HepG2 (cell line): ENCODE data around the gene CCND1. TPM values are rescaled to one million over a fixed set of nuclear protein-coding genes. Genes with fewer than 3 reads are reported as not detected.

Experiments used
- AHDC1 ChIP-seq: sonication (generic); formaldehyde crosslinking; IDR thresholded peaks from 2 replicates; pipeline ENCODE4 v1.5.1; 2020; ENCODE audit warnings: mild to moderate bottlenecking, missing genetic modification reagents, borderline replicate concordance
- ATAD3A ChIP-seq: sonication (generic); formaldehyde crosslinking; IDR thresholded peaks from 2 replicates; pipeline ENCODE4 v1.4.0; 2020; ENCODE audit warnings: missing genetic modification reagents
- CBX5 ChIP-seq: sonication (generic); formaldehyde crosslinking; IDR thresholded peaks from 2 replicates; pipeline ENCODE4 v1.4.0; 2020; ENCODE audit warnings: missing genetic modification reagents, borderline replicate concordance
- CHD2 ChIP-seq: IDR thresholded peaks from 2 replicates; pipeline ENCODE4 v1.6.1; 2011; ENCODE audit warnings: low read depth, low read length, improper control_type of control experiment
- ETV6 ChIP-seq: sonication (generic); formaldehyde crosslinking; conservative IDR thresholded peaks from 2 replicates; pipeline ENCODE4 v1.4.0; 2020; ENCODE audit warnings: missing genetic modification reagents
- GATAD2A ChIP-seq: IDR thresholded peaks from 2 replicates; pipeline ENCODE4 v1.6.1; 2016
- HHEX ChIP-seq: IDR thresholded peaks from 2 replicates; pipeline ENCODE4 v1.6.1; 2016; ENCODE audit warnings: control low read depth
- KDM2A ChIP-seq: sonication (generic); formaldehyde crosslinking; IDR thresholded peaks from 2 replicates; pipeline ENCODE4 v1.4.0; 2020; ENCODE audit warnings: low read depth, missing genetic modification reagents, borderline replicate concordance
- KDM5B ChIP-seq: sonication (generic); formaldehyde crosslinking; IDR thresholded peaks from 2 replicates; pipeline ENCODE4 v1.4.0; 2020; ENCODE audit warnings: missing genetic modification reagents, mild to moderate bottlenecking, borderline replicate concordance
- KLF6 ChIP-seq: IDR thresholded peaks from 2 replicates; pipeline ENCODE4 v1.8.0; 2016; ENCODE audit warnings: missing biosample characterization, missing genetic modification reagents
- RBM39 ChIP-seq: fragments of 200-400 bp; formaldehyde crosslinking; IDR thresholded peaks from one replicate; pipeline ENCODE4 v1.6.1; 2018; ENCODE audit warnings: antibody characterized with exemption, mild to moderate bottlenecking, low read depth, low read length; ENCODE audit not compliant: poor library complexity, severe bottlenecking
- SMAD9 ChIP-seq: sonication (generic); formaldehyde crosslinking; IDR thresholded peaks from 2 replicates; pipeline ENCODE4 v1.5.1; 2020; ENCODE audit warnings: mild to moderate bottlenecking, missing genetic modification reagents
- SRSF9 ChIP-seq: fragments of 200-400 bp; formaldehyde crosslinking; IDR thresholded peaks from 2 replicates; pipeline ENCODE4 v1.6.1; 2018; ENCODE audit warnings: borderline replicate concordance, mild to moderate bottlenecking, low read depth, low read length; ENCODE audit not compliant: insufficient read depth, poor library complexity, severe bottlenecking
- TSC22D2 ChIP-seq: sonication (generic); formaldehyde crosslinking; IDR thresholded peaks from 2 replicates; pipeline ENCODE4 v1.5.1; 2020; ENCODE audit warnings: missing genetic modification reagents, mild to moderate bottlenecking, borderline replicate concordance
- XRCC5 ChIP-seq: fragments of 200-400 bp; formaldehyde crosslinking; optimal IDR thresholded peaks from 2 replicates; pipeline ENCODE3; 2017; ENCODE audit warnings: mild to moderate bottlenecking, low read length
- ZBTB7A ChIP-seq: sonication (generic); formaldehyde crosslinking; IDR thresholded peaks from 2 replicates; pipeline ENCODE4 v1.8.0; 2022; ENCODE audit warnings: mild to moderate bottlenecking, missing genetic modification reagents
- ZFYVE20 ChIP-seq: sonication (generic); formaldehyde crosslinking; IDR thresholded peaks from 2 replicates; pipeline ENCODE4 v1.8.0; 2023; ENCODE audit warnings: low read depth, mild to moderate bottlenecking, moderate library complexity, missing genetic modification reagents, borderline replicate concordance
- ZNF251 ChIP-seq: sonication (generic); formaldehyde crosslinking; IDR thresholded peaks from 2 replicates; pipeline ENCODE4 v1.9.0; 2021; ENCODE audit warnings: mild to moderate bottlenecking, missing genetic modification reagents
- ZNF44 ChIP-seq: sonication (generic); formaldehyde crosslinking; IDR thresholded peaks from 2 replicates; pipeline ENCODE4 v1.5.1; 2020; ENCODE audit warnings: mild to moderate bottlenecking, missing genetic modification reagents
- ZSCAN21 ChIP-seq: sonication (generic); formaldehyde crosslinking; IDR thresholded peaks from 2 replicates; pipeline ENCODE4 v1.8.0; 2022; ENCODE audit warnings: mild to moderate bottlenecking, missing genetic modification reagents, moderate library complexity, borderline replicate concordance
- polyA plus RNA-seq, 8 experiments: library from polyadenylated mRNA; depleted of rRNA in 3 of 8; stranded (reverse) in 7 of 8; unstranded in 1 of 8; fragments of >200 nt; fragmentation: Illumina TruSeq in 4 of 8; extraction: Trizol in 4 of 8; gene quantifications; 2 replicates each; pipeline versions ENCODE4 v1.2.1 to v1.2.3, GENCODE V29; 2011 to 2016; ENCODE audit warnings: low read depth in 4 of 8, missing spikeins in 1 of 8, mixed read lengths in 1 of 8; ENCODE audit not compliant: insufficient read depth in 1 of 8
- total RNA-seq, 5 experiments: library from RNA; depleted of rRNA; stranded (reverse); fragments of >200 nt; fragmentation: Illumina TruSeq; extraction: Trizol; gene quantifications; 2 replicates each; pipeline ENCODE4 v1.2.3, GENCODE V29; 2016; ENCODE audit warnings: low read depth in 1 of 5
- TF ChIP-seq, protein P1 (sequence below): sonication (generic); formaldehyde crosslinking; IDR thresholded peaks from 2 replicates; pipeline ENCODE4 v1.5.0; 2020; ENCODE audit warnings: missing genetic modification reagents
- TF ChIP-seq, protein P2 (sequence below): sonication (generic); formaldehyde crosslinking; conservative IDR thresholded peaks from 2 replicates; pipeline ENCODE4 v1.4.0; 2020; ENCODE audit warnings: missing genetic modification reagents

CCND1 gene
- total and polyA plus RNA-seq, 2 of the 13 experiments (the other 11 are each of a cell fraction or from before 2014, with no cell fraction given): 107 to 136 TPM

GRCh38 chr11:69638941-69639681, 1.8 kb upstream of the CCND1 start (continued):
- TF ChIP-seq, protein P1, sequence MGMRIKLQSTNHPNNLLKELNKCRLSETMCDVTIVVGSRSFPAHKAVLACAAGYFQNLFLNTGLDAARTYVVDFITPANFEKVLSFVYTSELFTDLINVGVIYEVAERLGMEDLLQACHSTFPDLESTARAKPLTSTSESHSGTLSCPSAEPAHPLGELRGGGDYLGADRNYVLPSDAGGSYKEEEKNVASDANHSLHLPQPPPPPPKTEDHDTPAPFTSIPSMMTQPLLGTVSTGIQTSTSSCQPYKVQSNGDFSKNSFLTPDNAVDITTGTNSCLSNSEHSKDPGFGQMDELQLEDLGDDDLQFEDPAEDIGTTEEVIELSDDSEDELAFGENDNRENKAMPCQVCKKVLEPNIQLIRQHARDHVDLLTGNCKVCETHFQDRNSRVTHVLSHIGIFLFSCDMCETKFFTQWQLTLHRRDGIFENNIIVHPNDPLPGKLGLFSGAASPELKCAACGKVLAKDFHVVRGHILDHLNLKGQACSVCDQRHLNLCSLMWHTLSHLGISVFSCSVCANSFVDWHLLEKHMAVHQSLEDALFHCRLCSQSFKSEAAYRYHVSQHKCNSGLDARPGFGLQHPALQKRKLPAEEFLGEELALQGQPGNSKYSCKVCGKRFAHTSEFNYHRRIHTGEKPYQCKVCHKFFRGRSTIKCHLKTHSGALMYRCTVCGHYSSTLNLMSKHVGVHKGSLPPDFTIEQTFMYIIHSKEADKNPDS (CRISPR knock-in tag): no peak
- TF ChIP-seq CHD2 (no peak), SMAD9 (CRISPR knock-in tag) (no peak), ZFYVE20 (CRISPR knock-in tag) (no peak), CBX5 (CRISPR knock-in tag) (no peak; the same call in 1 of the 2 replicates), ZNF251 (CRISPR knock-in tag) (no peak), HHEX (no peak), AHDC1 (CRISPR knock-in tag) (no peak; the same call in 1 of the 2 replicates), ZSCAN21 (CRISPR knock-in tag) (no peak), ZBTB7A (CRISPR knock-in tag) (no peak), ETV6 (no peak), TSC22D2 (no peak), KLF6 (CRISPR knock-in tag) (no peak), XRCC5 (peak; percentile 69), GATAD2A (0 out of 2 replicates have a peak, but pooled peaks have one; percentile 18), KDM5B (CRISPR knock-in tag) (peak; percentile 66; the same call in 1 of the 2 replicates), KDM2A (peak; percentile 65; the same call in 1 of the 2 replicates), ATAD3A (CRISPR knock-in tag) (no peak), ZNF44 (no peak), SRSF9 (no peak), RBM39 (peak; percentile 39)
- TF ChIP-seq, protein P2, sequence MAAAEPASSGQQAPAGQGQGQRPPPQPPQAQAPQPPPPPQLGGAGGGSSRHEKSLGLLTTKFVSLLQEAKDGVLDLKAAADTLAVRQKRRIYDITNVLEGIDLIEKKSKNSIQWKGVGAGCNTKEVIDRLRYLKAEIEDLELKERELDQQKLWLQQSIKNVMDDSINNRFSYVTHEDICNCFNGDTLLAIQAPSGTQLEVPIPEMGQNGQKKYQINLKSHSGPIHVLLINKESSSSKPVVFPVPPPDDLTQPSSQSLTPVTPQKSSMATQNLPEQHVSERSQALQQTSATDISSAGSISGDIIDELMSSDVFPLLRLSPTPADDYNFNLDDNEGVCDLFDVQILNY (CRISPR knock-in tag): no peak
